HepG2 (cell line): ENCODE data around the gene RPL32. TPM values are rescaled to one million over a fixed set of nuclear protein-coding genes. Genes with fewer than 3 reads are reported as not detected.

Experiments
- EP300 ChIP-seq, 3 experiments: sonication (generic) in 1 of 3; formaldehyde crosslinking in 1 of 3; IDR thresholded peaks; 2 replicates each; pipeline versions ENCODE4 v1.5.1 to v1.6.1; 2011 to 2020; ENCODE audit warnings: low read depth in 2 of 3, low read length in 2 of 3, borderline replicate concordance in 1 of 3, improper control_type of control experiment in 1 of 3, mild to moderate bottlenecking in 1 of 3, missing genetic modification reagents in 1 of 3, moderate library complexity in 1 of 3
- GATAD2A ChIP-seq: IDR thresholded peaks from 2 replicates; pipeline ENCODE4 v1.6.1; 2016
- KLF11 ChIP-seq: IDR thresholded peaks from 2 replicates; pipeline ENCODE4 v1.6.1; 2016; ENCODE audit warnings: missing compliant biosample characterization
- KLF13 ChIP-seq: sonication (generic); formaldehyde crosslinking; IDR thresholded peaks from 2 replicates; pipeline ENCODE4 v1.4.0; 2020; ENCODE audit warnings: mild to moderate bottlenecking, missing genetic modification reagents
- KLF6 ChIP-seq: IDR thresholded peaks from 2 replicates; pipeline ENCODE4 v1.8.0; 2016; ENCODE audit warnings: missing biosample characterization, missing genetic modification reagents
- KMT2A ChIP-seq: sonication (generic); formaldehyde crosslinking; IDR thresholded peaks from 2 replicates; pipeline ENCODE4 v1.4.0; 2020; ENCODE audit warnings: missing genetic modification reagents
- MED1 ChIP-seq: sonication (generic); formaldehyde crosslinking; IDR thresholded peaks from 2 replicates; pipeline ENCODE4 v1.4.0; 2020; ENCODE audit warnings: missing genetic modification reagents
- SRSF1 ChIP-seq: fragments of 200-400 bp; formaldehyde crosslinking; optimal IDR thresholded peaks from 2 replicates; pipeline ENCODE3; 2017; ENCODE audit warnings: mild to moderate bottlenecking, low read depth, low read length, moderate library complexity
- ZNF350 ChIP-seq: sonication (generic); formaldehyde crosslinking; IDR thresholded peaks from 2 replicates; pipeline ENCODE4 v1.4.0; 2020; ENCODE audit warnings: mild to moderate bottlenecking, low read depth, missing genetic modification reagents, borderline replicate concordance
- ZNF546 ChIP-seq: sonication (generic); formaldehyde crosslinking; conservative IDR thresholded peaks from 2 replicates; pipeline ENCODE4 v1.8.1; 2023; ENCODE audit warnings: mild to moderate bottlenecking, missing genetic modification reagents
- ZNF598 ChIP-seq: sonication (generic); formaldehyde crosslinking; IDR thresholded peaks from 2 replicates; pipeline ENCODE4 v1.5.1; 2020; ENCODE audit warnings: mild to moderate bottlenecking, missing genetic modification reagents, borderline replicate concordance
- ZNF644 ChIP-seq: IDR thresholded peaks from 2 replicates; pipeline ENCODE4 v1.6.1; 2016; ENCODE audit warnings: low read depth
- ZNF766 ChIP-seq: sonication (generic); formaldehyde crosslinking; IDR thresholded peaks from 2 replicates; pipeline ENCODE4 v1.5.0; 2020; ENCODE audit warnings: missing genetic modification reagents, borderline replicate concordance
- ZSCAN21 ChIP-seq: sonication (generic); formaldehyde crosslinking; IDR thresholded peaks from 2 replicates; pipeline ENCODE4 v1.8.0; 2022; ENCODE audit warnings: mild to moderate bottlenecking, missing genetic modification reagents, moderate library complexity, borderline replicate concordance
- polyA plus RNA-seq, 8 experiments: library from polyadenylated mRNA; depleted of rRNA in 3 of 8; stranded (reverse) in 7 of 8; unstranded in 1 of 8; fragments of >200 nt; fragmentation: Illumina TruSeq in 4 of 8; extraction: Trizol in 4 of 8; gene quantifications; 2 replicates each; pipeline versions ENCODE4 v1.2.1 to v1.2.3, GENCODE V29; 2011 to 2016; ENCODE audit warnings: low read depth in 4 of 8, missing spikeins in 1 of 8, mixed read lengths in 1 of 8; ENCODE audit not compliant: insufficient read depth in 1 of 8
- total RNA-seq, 5 experiments: library from RNA; depleted of rRNA; stranded (reverse); fragments of >200 nt; fragmentation: Illumina TruSeq; extraction: Trizol; gene quantifications; 2 replicates each; pipeline ENCODE4 v1.2.3, GENCODE V29; 2016; ENCODE audit warnings: low read depth in 1 of 5
- TF ChIP-seq, protein P1 (sequence below), 2 experiments: sonication (generic) in 1 of 2; formaldehyde crosslinking in 1 of 2; IDR thresholded peaks; 2 replicates each; pipeline versions ENCODE4 v1.6.1 to v1.9.0; 2014 to 2022; ENCODE audit warnings: antibody characterized with exemption in 1 of 2, borderline replicate concordance in 1 of 2, inconsistent platforms in 1 of 2, low read depth in 1 of 2, missing genetic modification reagents in 1 of 2
- TF ChIP-seq, protein P2 (sequence below): sonication (generic); formaldehyde crosslinking; IDR thresholded peaks from 2 replicates; pipeline ENCODE4 v1.8.1; 2022; ENCODE audit warnings: low read depth, mild to moderate bottlenecking, missing genetic modification reagents
- TF ChIP-seq, protein P3 (sequence below): IDR thresholded peaks from 2 replicates; pipeline ENCODE4 v1.6.1; 2016; ENCODE audit warnings: missing biosample characterization, missing genetic modification reagents, low read depth

RPL32 gene
- total and polyA plus RNA-seq, 2 of the 13 experiments (the other 11 are each of a cell fraction or from before 2014, with no cell fraction given) = 1,781 to 2,401 TPM

DNA sequence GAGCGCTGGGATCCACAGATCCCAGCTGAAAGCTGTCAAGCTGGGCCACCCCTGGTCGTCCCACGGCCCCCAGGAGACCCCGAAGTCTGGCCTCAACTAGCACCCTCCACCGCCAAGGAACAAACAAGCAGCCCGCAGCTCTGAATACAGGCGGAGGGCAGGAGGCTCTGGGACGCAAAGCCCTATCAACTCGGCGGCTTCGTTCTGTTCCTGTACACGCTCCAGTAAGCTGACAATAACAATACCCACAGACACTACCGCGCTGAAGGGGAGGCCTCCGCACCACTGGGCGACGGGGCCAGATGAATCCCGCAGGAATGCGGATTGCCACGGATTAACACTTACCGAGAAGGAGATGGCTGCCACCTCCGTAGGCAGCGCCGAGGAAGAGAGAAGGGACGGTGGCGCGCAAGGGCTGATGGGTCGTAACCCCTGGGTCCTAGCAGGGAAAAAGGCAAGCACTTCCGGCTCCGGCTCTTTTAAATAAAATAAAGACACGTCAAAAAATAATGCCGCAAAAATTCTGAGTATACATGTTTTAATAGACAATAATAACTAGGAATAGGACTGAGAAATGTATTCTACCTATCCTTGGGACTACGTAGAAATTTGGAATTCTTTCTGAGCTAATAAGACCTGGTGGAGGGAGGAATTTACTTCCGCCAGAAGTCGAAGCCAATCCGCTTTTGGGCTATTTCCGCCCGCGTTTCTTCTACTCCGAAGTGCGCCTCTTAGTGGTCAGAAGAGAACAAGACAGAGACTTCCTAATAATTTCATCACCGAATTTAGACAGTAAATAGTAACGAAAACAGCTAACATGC is at the start of gene RPL32 (continued):
- TF ChIP-seq, protein P1, sequence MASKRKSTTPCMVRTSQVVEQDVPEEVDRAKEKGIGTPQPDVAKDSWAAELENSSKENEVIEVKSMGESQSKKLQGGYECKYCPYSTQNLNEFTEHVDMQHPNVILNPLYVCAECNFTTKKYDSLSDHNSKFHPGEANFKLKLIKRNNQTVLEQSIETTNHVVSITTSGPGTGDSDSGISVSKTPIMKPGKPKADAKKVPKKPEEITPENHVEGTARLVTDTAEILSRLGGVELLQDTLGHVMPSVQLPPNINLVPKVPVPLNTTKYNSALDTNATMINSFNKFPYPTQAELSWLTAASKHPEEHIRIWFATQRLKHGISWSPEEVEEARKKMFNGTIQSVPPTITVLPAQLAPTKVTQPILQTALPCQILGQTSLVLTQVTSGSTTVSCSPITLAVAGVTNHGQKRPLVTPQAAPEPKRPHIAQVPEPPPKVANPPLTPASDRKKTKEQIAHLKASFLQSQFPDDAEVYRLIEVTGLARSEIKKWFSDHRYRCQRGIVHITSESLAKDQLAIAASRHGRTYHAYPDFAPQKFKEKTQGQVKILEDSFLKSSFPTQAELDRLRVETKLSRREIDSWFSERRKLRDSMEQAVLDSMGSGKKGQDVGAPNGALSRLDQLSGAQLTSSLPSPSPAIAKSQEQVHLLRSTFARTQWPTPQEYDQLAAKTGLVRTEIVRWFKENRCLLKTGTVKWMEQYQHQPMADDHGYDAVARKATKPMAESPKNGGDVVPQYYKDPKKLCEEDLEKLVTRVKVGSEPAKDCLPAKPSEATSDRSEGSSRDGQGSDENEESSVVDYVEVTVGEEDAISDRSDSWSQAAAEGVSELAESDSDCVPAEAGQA (IDR thresholded peaks at IDR 0.05; ENCODE audit: low read depth) = 0 out of 2 replicates have a peak, but pooled peaks have one; percentile 52
- TF ChIP-seq, protein P1 (CRISPR knock-in tag; IDR thresholded peaks at IDR 0.05; ENCODE audit: borderline replicate concordance) = peak; percentile 47; the same call in 1 of the 2 replicates
- TF ChIP-seq ZNF644 (CRISPR knock-in tag) (no peak), ZSCAN21 (CRISPR knock-in tag) (peak; percentile 23; the same call in 1 of the 2 replicates), KMT2A (peak; percentile 80), KLF13 (CRISPR knock-in tag) (no peak), SRSF1 (no peak), KLF11 (CRISPR knock-in tag) (peak; percentile 51; the same call in 1 of the 2 replicates), ZNF350 (peak; percentile 56; the same call in 1 of the 2 replicates), KLF6 (peak; percentile 69; the same call in 1 of the 2 replicates), GATAD2A (peak; percentile 8), MED1 (CRISPR knock-in tag) (peak; percentile 66), EP300 (IDR thresholded peaks at IDR 0.05; ENCODE audit: low read depth in 2 of 2, low read length in 2 of 2) (peak in 1 of 2 experiments; percentile 100; a peak in 1 of 4 replicates), EP300 (CRISPR knock-in tag; IDR thresholded peaks at IDR 0.05; ENCODE audit: borderline replicate concordance) (no peak), ZNF766 (CRISPR knock-in tag) (peak; percentile 80; the same call in 1 of the 2 replicates), ZNF598 (CRISPR knock-in tag) (peak; percentile 48; the same call in 1 of the 2 replicates), ZNF546 (CRISPR knock-in tag) (peak; percentile 61; the same call in 1 of the 2 replicates)
- TF ChIP-seq, protein P2, sequence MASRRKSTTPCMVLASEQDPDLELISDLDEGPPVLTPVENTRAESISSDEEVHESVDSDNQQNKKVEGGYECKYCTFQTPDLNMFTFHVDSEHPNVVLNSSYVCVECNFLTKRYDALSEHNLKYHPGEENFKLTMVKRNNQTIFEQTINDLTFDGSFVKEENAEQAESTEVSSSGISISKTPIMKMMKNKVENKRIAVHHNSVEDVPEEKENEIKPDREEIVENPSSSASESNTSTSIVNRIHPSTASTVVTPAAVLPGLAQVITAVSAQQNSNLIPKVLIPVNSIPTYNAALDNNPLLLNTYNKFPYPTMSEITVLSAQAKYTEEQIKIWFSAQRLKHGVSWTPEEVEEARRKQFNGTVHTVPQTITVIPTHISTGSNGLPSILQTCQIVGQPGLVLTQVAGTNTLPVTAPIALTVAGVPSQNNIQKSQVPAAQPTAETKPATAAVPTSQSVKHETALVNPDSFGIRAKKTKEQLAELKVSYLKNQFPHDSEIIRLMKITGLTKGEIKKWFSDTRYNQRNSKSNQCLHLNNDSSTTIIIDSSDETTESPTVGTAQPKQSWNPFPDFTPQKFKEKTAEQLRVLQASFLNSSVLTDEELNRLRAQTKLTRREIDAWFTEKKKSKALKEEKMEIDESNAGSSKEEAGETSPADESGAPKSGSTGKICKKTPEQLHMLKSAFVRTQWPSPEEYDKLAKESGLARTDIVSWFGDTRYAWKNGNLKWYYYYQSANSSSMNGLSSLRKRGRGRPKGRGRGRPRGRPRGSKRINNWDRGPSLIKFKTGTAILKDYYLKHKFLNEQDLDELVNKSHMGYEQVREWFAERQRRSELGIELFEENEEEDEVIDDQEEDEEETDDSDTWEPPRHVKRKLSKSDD = 0 out of 2 replicates have a peak, but pooled peaks have one; percentile 67
- TF ChIP-seq, protein P3, sequence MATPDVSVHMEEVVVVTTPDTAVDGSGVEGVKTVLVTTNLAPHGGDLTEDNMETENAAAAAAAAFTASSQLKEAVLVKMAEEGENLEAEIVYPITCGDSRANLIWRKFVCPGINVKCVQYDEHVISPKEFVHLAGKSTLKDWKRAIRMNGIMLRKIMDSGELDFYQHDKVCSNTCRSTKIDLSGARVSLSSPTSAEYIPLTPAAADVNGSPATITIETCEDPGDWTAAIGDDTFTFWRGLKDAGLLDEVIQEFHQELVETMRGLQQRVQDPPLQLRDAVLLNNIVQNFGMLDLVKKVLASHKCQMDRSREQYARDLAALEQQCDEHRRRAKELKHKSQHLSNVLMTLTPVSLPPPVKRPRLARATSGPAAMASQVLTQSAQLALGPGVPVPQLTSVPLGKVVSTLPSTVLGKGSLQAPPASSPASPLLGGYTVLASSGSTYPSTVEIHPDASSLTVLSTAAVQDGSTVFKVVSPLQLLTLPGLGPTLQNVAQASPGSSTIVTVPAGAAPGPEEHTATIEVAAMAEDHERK = peak; percentile 46; the same call in 1 of the 2 replicates
